GM23338 (cell line): ENCODE results near the gene BIN1. TPM values are rescaled to one million over a fixed set of nuclear protein-coding genes. Genes with fewer than 3 reads are reported as not detected.

Source experiments
- ATAC-seq: fragments of 200-7000 bp; cut with Tn5 transposase; 3 replicates; pipeline ENCODE4 v1.9.1; 2020
- DNase-seq: peaks from one replicate; pipeline ENCODE4 v3.0.0-alpha.2; 2015; ENCODE audit warnings: low spot score
- H2AFZ ChIP-seq: fragments of 200-600 bp; sonication (generic); 2 replicates; pipeline ENCODE4 v1.8.0; 2016; ENCODE audit warnings: antibody characterized with exemption, mild to moderate bottlenecking, moderate library complexity
- H3F3A ChIP-seq: fragments of 200-600 bp; sonication (generic); replicated peaks from 2 replicates; pipeline ENCODE4 v1.8.0; 2017; ENCODE audit warnings: antibody characterized with exemption, mixed run types, low read depth
- H3K27ac ChIP-seq: fragments of 200-600 bp; sonication (generic); 2 replicates; pipeline ENCODE4 v1.6.1; 2016; ENCODE audit warnings: low read depth
- H3K27me3 ChIP-seq: fragments of 200-600 bp; sonication (generic); 2 replicates; pipeline ENCODE4 v1.8.0; 2016; ENCODE audit warnings: mild to moderate bottlenecking, mixed run types, moderate library complexity; ENCODE audit not compliant: insufficient read depth
- H3K36me3 ChIP-seq: fragments of 200-600 bp; sonication (generic); 2 replicates; pipeline ENCODE4 v1.8.0; 2016; ENCODE audit warnings: mild to moderate bottlenecking; ENCODE audit not compliant: insufficient read depth
- H3K4me1 ChIP-seq: fragments of 200-600 bp; sonication (generic); 2 replicates; pipeline ENCODE4 v1.8.0; 2016; ENCODE audit warnings: mild to moderate bottlenecking, moderate library complexity; ENCODE audit not compliant: insufficient read depth
- H3K4me2 ChIP-seq: fragments of 200-600 bp; sonication (generic); 2 replicates; pipeline ENCODE4 v1.7.1; 2017; ENCODE audit warnings: mixed run types
- H3K4me3 ChIP-seq: fragments of 200-600 bp; sonication (generic); 2 replicates; pipeline ENCODE4 v1.6.1; 2016; ENCODE audit warnings: mixed run types
- H3K79me2 ChIP-seq: fragments of 200-600 bp; sonication (generic); replicated peaks from 2 replicates; pipeline ENCODE4 v1.8.0; 2017; ENCODE audit warnings: mild to moderate bottlenecking; ENCODE audit not compliant: insufficient read depth
- H3K9me2 ChIP-seq: fragments of 200-600 bp; sonication (generic); 2 replicates; pipeline ENCODE4 v1.8.0; 2017; ENCODE audit not compliant: insufficient read depth
- H4K20me1 ChIP-seq: fragments of 200-600 bp; sonication (generic); replicated peaks from 2 replicates; pipeline ENCODE4 v1.8.0; 2017; ENCODE audit warnings: mild to moderate bottlenecking; ENCODE audit not compliant: insufficient read depth
- H3K27ac Mint-ChIP-seq: 2 replicates; pipeline ENCODE4 v1.8.0; 2020; ENCODE audit warnings: inconsistent platforms, mild to moderate bottlenecking, moderate library complexity, mixed read lengths
- H3K27me3 Mint-ChIP-seq: 3 replicates; pipeline ENCODE4 v1.8.0; 2022; ENCODE audit warnings: low read depth, mild to moderate bottlenecking, moderate library complexity, mixed read lengths, inconsistent platforms; ENCODE audit not compliant: insufficient read depth, poor library complexity
- H3K36me3 Mint-ChIP-seq: 3 replicates; pipeline ENCODE4 v1.8.0; 2021; ENCODE audit warnings: low read depth, mild to moderate bottlenecking, inconsistent platforms, moderate library complexity, mixed read lengths
- H3K4me1 Mint-ChIP-seq: 3 replicates; pipeline ENCODE4 v1.8.0; 2020; ENCODE audit warnings: mild to moderate bottlenecking, inconsistent platforms, mixed read lengths
- H3K4me3 Mint-ChIP-seq: 3 replicates; pipeline ENCODE4 v1.8.0; 2021; ENCODE audit warnings: moderate library complexity, mild to moderate bottlenecking, inconsistent platforms, mixed read lengths
- H3K9me3 Mint-ChIP-seq: 3 replicates; pipeline ENCODE4 v1.8.0; 2020; ENCODE audit warnings: moderate library complexity, mild to moderate bottlenecking, inconsistent platforms, mixed read lengths
- CREB1 ChIP-seq: fragments of 250-450 bp; sonication (Bioruptor Pico); IDR thresholded peaks from 2 replicates; pipeline ENCODE4 v1.5.0; 2020; ENCODE audit warnings: low read depth, mild to moderate bottlenecking, moderate library complexity
- EZH2 ChIP-seq: fragments of 200-600 bp; sonication (generic); IDR thresholded peaks from one replicate; pipeline ENCODE4 v1.8.0; 2017; ENCODE audit warnings: antibody characterized with exemption, mild to moderate bottlenecking, low read depth; ENCODE audit not compliant: unreplicated experiment
- EZH2phosphoT487 ChIP-seq: fragments of 200-600 bp; sonication (generic); IDR thresholded peaks from one replicate; pipeline ENCODE4 v1.8.1; 2018; ENCODE audit warnings: antibody characterized with exemption; ENCODE audit not compliant: unreplicated experiment
- NANOG ChIP-seq: IDR thresholded peaks from 2 replicates; pipeline ENCODE4 v1.6.1; 2016; ENCODE audit warnings: antibody characterized with exemption, borderline replicate concordance
- POLR2AphosphoS5 ChIP-seq: IDR thresholded peaks from 2 replicates; pipeline ENCODE4 v1.6.1; 2016; ENCODE audit warnings: antibody characterized with exemption, low read depth
- STAT1 ChIP-seq: IDR thresholded peaks from one replicate; pipeline ENCODE4 v1.6.1; 2016; ENCODE audit warnings: antibody characterized with exemption; ENCODE audit not compliant: unreplicated experiment
- ZNF114 ChIP-seq: fragments of 250-450 bp; sonication (Bioruptor Pico); IDR thresholded peaks from 2 replicates; pipeline ENCODE4 v1.5.0; 2020; ENCODE audit warnings: mild to moderate bottlenecking, moderate library complexity
- ZNF331 ChIP-seq: fragments of 250-450 bp; sonication (Bioruptor Pico); IDR thresholded peaks from 2 replicates; pipeline ENCODE4 v1.5.0; 2020; ENCODE audit warnings: low read depth, mild to moderate bottlenecking, moderate library complexity
- polyA plus RNA-seq: library from polyadenylated mRNA; unstranded; fragments of >200 nt; fragmentation: Nextera tagmentation; extraction: Ambion mirVana; gene quantifications from 2 replicates; pipeline ENCODE4 v1.2.1, GENCODE V29; 2016
- total RNA-seq: library from RNA; depleted of rRNA; stranded (reverse); fragments of >200 nt; shearing (Covaris generic); gene quantifications from 2 replicates; pipeline ENCODE4 v1.2.3, GENCODE V29; 2014
- TF ChIP-seq, protein P1 (sequence below): IDR thresholded peaks from 2 replicates; pipeline ENCODE4 v1.6.1; 2016; ENCODE audit warnings: antibody characterized with exemption
- TF ChIP-seq, protein P2 (sequence below), 2 experiments: fragments of 200-600 bp in 1 of 2; sonication (generic) in 1 of 2; conservative IDR thresholded peaks; 2 replicates each; pipeline versions ENCODE4 v1.5.1 to v1.6.1; 2016 to 2017; ENCODE audit warnings: antibody characterized with exemption in 2 of 2, low read depth in 2 of 2, mild to moderate bottlenecking in 2 of 2, moderate library complexity in 1 of 2
- TF ChIP-seq, protein P3 (sequence below): IDR thresholded peaks from one replicate; pipeline ENCODE4 v1.6.1; 2018; ENCODE audit warnings: antibody characterized with exemption; ENCODE audit not compliant: unreplicated experiment

Gene BIN1
- total and polyA plus RNA-seq, 2 experiments from 2014 or later: 30.1 to 56.4 TPM

DNA sequence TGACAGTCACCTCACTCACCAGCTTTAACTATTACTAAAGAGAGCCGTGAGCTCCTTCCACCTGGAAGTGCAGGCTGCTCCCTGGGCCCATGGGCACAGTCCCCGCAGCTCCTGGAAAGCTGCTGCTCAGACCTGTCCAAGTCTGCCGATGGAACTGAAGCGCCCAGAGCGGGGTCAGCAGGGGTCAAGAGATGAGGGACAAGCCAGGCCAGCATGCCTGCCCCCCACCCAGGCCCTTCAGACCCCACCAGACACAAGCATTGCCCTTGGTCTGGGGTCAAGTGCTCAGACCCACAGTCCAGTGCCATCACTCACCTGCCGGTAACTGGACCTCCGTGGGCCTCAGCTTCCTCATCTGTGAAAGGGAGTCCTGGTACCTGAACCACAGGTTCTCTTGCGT is 59.9 kb downstream of the BIN1 start:
- TF ChIP-seq ZNF331 (CRISPR knock-in tag) (no peak), EZH2 (no peak), NANOG (no peak), CREB1 (CRISPR knock-in tag) (no peak), ZNF114 (CRISPR knock-in tag) (no peak)
- TF ChIP-seq, protein P1, sequence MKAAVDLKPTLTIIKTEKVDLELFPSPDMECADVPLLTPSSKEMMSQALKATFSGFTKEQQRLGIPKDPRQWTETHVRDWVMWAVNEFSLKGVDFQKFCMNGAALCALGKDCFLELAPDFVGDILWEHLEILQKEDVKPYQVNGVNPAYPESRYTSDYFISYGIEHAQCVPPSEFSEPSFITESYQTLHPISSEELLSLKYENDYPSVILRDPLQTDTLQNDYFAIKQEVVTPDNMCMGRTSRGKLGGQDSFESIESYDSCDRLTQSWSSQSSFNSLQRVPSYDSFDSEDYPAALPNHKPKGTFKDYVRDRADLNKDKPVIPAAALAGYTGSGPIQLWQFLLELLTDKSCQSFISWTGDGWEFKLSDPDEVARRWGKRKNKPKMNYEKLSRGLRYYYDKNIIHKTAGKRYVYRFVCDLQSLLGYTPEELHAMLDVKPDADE: no peak
- TF ChIP-seq, protein P2, sequence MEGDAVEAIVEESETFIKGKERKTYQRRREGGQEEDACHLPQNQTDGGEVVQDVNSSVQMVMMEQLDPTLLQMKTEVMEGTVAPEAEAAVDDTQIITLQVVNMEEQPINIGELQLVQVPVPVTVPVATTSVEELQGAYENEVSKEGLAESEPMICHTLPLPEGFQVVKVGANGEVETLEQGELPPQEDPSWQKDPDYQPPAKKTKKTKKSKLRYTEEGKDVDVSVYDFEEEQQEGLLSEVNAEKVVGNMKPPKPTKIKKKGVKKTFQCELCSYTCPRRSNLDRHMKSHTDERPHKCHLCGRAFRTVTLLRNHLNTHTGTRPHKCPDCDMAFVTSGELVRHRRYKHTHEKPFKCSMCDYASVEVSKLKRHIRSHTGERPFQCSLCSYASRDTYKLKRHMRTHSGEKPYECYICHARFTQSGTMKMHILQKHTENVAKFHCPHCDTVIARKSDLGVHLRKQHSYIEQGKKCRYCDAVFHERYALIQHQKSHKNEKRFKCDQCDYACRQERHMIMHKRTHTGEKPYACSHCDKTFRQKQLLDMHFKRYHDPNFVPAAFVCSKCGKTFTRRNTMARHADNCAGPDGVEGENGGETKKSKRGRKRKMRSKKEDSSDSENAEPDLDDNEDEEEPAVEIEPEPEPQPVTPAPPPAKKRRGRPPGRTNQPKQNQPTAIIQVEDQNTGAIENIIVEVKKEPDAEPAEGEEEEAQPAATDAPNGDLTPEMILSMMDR (conservative IDR thresholded peaks at IDR 0.05; ENCODE audit: low read depth in 2 of 2): no peak
- Histone ChIP-seq H3K9me2 (peaks cover 4% of the 10 kb centered on the region; the same call in 1 of the 2 replicates), H3K4me1 (0 out of 2 replicates have a peak, but pooled peaks cover 3% of the 10 kb centered on the region), H3F3A (peaks cover 9% of the 10 kb centered on the region), H3K79me2 (no peaks in the 10 kb centered on the region), H3K27ac (no peak overlapping the region), H3K4me3 (no peak overlapping the region), H3K36me3 (no peaks in the 10 kb centered on the region), H3K4me2 (no peak overlapping the region), H3K27me3 (no peaks in the 10 kb centered on the region), H2AFZ (no peak overlapping the region), H4K20me1 (no peaks in the 10 kb centered on the region)
- H3K4me1 Mint-ChIP-seq: peaks cover 3% of the 10 kb centered on the region; the same call in 1 of the 3 replicates
- no peak overlapping the region for H3K4me3 Mint-ChIP-seq
- H3K27me3 Mint-ChIP-seq: peaks cover 10% of the 10 kb centered on the region
- ATAC-seq (no peak), DNase-seq (no peak)
- H3K27ac Mint-ChIP-seq: no peak overlapping the region
- no peaks in the 10 kb centered on the region for H3K9me3 Mint-ChIP-seq
- H3K36me3 Mint-ChIP-seq: no peaks in the 10 kb centered on the region

DNA sequence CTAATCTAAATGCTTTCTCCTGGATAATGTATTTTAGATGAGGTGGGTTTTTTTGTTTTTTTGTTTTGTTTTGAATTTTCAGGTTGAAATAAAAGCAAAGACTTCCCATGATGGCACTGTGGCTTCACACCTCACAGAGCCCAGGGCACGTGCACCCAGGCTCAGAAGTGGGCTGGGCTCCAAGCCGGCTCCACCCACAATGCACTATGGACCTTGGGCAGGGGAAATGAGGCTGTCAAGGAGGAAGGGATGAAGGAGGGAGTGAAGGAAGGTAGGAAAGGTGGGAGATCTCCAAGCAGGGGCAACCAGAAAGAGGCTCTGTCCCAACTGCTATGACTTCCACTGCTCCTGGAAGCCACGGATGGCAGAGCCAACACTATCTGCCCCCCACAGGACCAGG is 60.4 kb downstream of the BIN1 start:
- 0 out of 2 replicates have a peak, but pooled peaks cover 3% of the 10 kb centered on the region for H3K4me1 ChIP-seq
- ATAC-seq: no peak
- no peaks in the 10 kb centered on the region for H3K79me2 ChIP-seq
- DNase-seq: no peak
- no peak overlapping the region for H3K4me3 ChIP-seq
- no peaks in the 10 kb centered on the region for H3K9me3 Mint-ChIP-seq
- H3F3A ChIP-seq: peaks cover 9% of the 10 kb centered on the region
- no peak overlapping the region for H3K4me3 Mint-ChIP-seq
- H3K36me3 Mint-ChIP-seq: no peaks in the 10 kb centered on the region
- H3K27ac Mint-ChIP-seq: no peak overlapping the region
- H3K4me2 ChIP-seq: no peak overlapping the region
- peaks cover 3% of the 10 kb centered on the region; the same call in 1 of the 3 replicates for H3K4me1 Mint-ChIP-seq
- no peak overlapping the region for H2AFZ ChIP-seq
- H3K9me2 ChIP-seq: peaks cover 4% of the 10 kb centered on the region; the same call in 1 of the 2 replicates
- H3K27me3 Mint-ChIP-seq: peaks cover 10% of the 10 kb centered on the region
- no peak overlapping the region for H3K27ac ChIP-seq
- H4K20me1 ChIP-seq: no peaks in the 10 kb centered on the region
- H3K36me3 ChIP-seq: no peaks in the 10 kb centered on the region
- no peaks in the 10 kb centered on the region for H3K27me3 ChIP-seq
- no peak for TF ChIP-seq EZH2
- no peak for TF ChIP-seq ZNF114 (CRISPR knock-in tag)
- TF ChIP-seq POLR2AphosphoS5: no peak
- TF ChIP-seq, protein P3, sequence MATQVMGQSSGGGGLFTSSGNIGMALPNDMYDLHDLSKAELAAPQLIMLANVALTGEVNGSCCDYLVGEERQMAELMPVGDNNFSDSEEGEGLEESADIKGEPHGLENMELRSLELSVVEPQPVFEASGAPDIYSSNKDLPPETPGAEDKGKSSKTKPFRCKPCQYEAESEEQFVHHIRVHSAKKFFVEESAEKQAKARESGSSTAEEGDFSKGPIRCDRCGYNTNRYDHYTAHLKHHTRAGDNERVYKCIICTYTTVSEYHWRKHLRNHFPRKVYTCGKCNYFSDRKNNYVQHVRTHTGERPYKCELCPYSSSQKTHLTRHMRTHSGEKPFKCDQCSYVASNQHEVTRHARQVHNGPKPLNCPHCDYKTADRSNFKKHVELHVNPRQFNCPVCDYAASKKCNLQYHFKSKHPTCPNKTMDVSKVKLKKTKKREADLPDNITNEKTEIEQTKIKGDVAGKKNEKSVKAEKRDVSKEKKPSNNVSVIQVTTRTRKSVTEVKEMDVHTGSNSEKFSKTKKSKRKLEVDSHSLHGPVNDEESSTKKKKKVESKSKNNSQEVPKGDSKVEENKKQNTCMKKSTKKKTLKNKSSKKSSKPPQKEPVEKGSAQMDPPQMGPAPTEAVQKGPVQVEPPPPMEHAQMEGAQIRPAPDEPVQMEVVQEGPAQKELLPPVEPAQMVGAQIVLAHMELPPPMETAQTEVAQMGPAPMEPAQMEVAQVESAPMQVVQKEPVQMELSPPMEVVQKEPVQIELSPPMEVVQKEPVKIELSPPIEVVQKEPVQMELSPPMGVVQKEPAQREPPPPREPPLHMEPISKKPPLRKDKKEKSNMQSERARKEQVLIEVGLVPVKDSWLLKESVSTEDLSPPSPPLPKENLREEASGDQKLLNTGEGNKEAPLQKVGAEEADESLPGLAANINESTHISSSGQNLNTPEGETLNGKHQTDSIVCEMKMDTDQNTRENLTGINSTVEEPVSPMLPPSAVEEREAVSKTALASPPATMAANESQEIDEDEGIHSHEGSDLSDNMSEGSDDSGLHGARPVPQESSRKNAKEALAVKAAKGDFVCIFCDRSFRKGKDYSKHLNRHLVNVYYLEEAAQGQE: no peak
- no peak for TF ChIP-seq CREB1 (CRISPR knock-in tag)
- TF ChIP-seq ZNF331 (CRISPR knock-in tag): no peak
- no peak for TF ChIP-seq STAT1
- no peak for TF ChIP-seq EZH2phosphoT487
